OCI-LY1 (cell line): ENCODE results near the gene CCNY.

Experiments
- H2AFZ ChIP-seq: fragments of 200-600 bp; sonication (generic), shearing (Covaris generic); 2 replicates; pipeline ENCODE4 v1.6.0; 2014; ENCODE audit warnings: antibody characterized with exemption, mild to moderate bottlenecking, low read length
- H3F3A ChIP-seq: fragments of 200-600 bp; sonication (generic), shearing (Covaris generic); 2 replicates; pipeline ENCODE4 v1.6.0; 2014; ENCODE audit warnings: mild to moderate bottlenecking, antibody characterized with exemption, low read length, moderate library complexity; ENCODE audit not compliant: insufficient read depth
- H3K27ac ChIP-seq: fragments of 200-600 bp; sonication (generic); 2 replicates; pipeline ENCODE4 v1.5.1; 2014; ENCODE audit warnings: low read length, mixed run types, mild to moderate bottlenecking, low read depth; ENCODE audit not compliant: poor library complexity, severe bottlenecking
- H3K27me3 ChIP-seq: fragments of 200-600 bp; sonication (generic); 2 replicates; pipeline ENCODE4 v1.6.0; 2014; ENCODE audit warnings: antibody characterized with exemption, mild to moderate bottlenecking, low read length, moderate library complexity; ENCODE audit not compliant: insufficient read depth
- H3K36me3 ChIP-seq: fragments of 200-600 bp; sonication (generic); 2 replicates; pipeline ENCODE4 v1.6.1; 2014; ENCODE audit warnings: mild to moderate bottlenecking, antibody characterized with exemption, low read length, moderate library complexity, mixed read lengths; ENCODE audit not compliant: insufficient read depth
- H3K4me1 ChIP-seq: fragments of 200-600 bp; sonication (generic); 2 replicates; pipeline ENCODE4 v1.5.1; 2014; ENCODE audit warnings: mild to moderate bottlenecking, low read length, moderate library complexity; ENCODE audit not compliant: insufficient read depth, severe bottlenecking
- H3K4me2 ChIP-seq: fragments of 200-600 bp; sonication (generic), shearing (Covaris generic); 2 replicates; pipeline ENCODE4 v1.6.1; 2014; ENCODE audit warnings: low read length
- H3K4me3 ChIP-seq: fragments of 200-600 bp; sonication (generic); 2 replicates; pipeline ENCODE4 v1.5.1; 2014; ENCODE audit warnings: low read length, low read depth, mild to moderate bottlenecking, mixed read lengths; ENCODE audit not compliant: poor library complexity, severe bottlenecking
- H3K79me2 ChIP-seq: fragments of 200-600 bp; shearing (Covaris generic); 2 replicates; pipeline ENCODE4 v1.6.1; 2016; ENCODE audit warnings: mixed run types, low read length, mixed read lengths; ENCODE audit not compliant: insufficient read depth
- H3K9ac ChIP-seq: fragments of 200-600 bp; sonication (generic), shearing (Covaris generic); 2 replicates; pipeline ENCODE4 v1.6.1; 2014; ENCODE audit warnings: mild to moderate bottlenecking, low read length, mixed read lengths
- H3K9me2 ChIP-seq: fragments of 200-600 bp; sonication (generic), shearing (Covaris generic); 2 replicates; pipeline ENCODE4 v1.6.1; 2014; ENCODE audit warnings: low read depth, mild to moderate bottlenecking, low read length, mixed read lengths
- H3K9me3 ChIP-seq: fragments of 200-600 bp; shearing (Covaris generic); 2 replicates; pipeline ENCODE4 v1.6.1; 2014; ENCODE audit warnings: low read length, mixed read lengths
- H4K20me1 ChIP-seq: fragments of 200-600 bp; sonication (generic), shearing (Covaris generic); 2 replicates; pipeline ENCODE4 v1.6.0; 2016; ENCODE audit warnings: mild to moderate bottlenecking, low read length; ENCODE audit not compliant: insufficient read depth
- EZH2 ChIP-seq: fragments of 200-600 bp; sonication (generic), shearing (Covaris generic); IDR thresholded peaks from 2 replicates; pipeline ENCODE4 v1.8.0; 2017; ENCODE audit warnings: borderline replicate concordance, mixed run types, mild to moderate bottlenecking, antibody characterized with exemption, low read length, moderate library complexity, mixed read lengths
- TF ChIP-seq, protein P1 (sequence below): fragments of 200-600 bp; sonication (generic), shearing (Covaris generic); IDR thresholded peaks from 2 replicates; pipeline ENCODE4 v1.5.1; 2017; ENCODE audit warnings: mild to moderate bottlenecking, antibody characterized with exemption, low read length, moderate library complexity, mixed read lengths

Gene CCNY

DNA sequence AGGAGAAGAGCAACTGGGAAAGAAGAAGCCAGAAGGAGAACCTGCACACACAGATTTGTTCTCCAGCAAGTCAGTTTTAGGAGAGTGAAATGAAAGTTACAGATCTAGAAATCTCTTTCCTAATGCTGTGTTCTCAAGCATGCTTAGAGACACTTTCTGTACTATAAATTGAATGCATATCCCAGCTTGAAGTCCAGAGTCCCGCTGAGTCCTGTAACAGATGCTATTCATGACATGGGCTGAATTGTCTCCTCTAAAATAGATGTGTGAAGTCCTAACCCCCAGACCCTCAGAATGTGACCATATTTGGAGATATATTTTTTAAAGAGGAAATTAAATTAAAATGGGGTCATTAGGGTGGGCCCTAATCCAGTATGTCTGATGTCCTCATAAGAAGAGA, 222.0 kb downstream of the CCNY start:
- TF ChIP-seq, protein P1, sequence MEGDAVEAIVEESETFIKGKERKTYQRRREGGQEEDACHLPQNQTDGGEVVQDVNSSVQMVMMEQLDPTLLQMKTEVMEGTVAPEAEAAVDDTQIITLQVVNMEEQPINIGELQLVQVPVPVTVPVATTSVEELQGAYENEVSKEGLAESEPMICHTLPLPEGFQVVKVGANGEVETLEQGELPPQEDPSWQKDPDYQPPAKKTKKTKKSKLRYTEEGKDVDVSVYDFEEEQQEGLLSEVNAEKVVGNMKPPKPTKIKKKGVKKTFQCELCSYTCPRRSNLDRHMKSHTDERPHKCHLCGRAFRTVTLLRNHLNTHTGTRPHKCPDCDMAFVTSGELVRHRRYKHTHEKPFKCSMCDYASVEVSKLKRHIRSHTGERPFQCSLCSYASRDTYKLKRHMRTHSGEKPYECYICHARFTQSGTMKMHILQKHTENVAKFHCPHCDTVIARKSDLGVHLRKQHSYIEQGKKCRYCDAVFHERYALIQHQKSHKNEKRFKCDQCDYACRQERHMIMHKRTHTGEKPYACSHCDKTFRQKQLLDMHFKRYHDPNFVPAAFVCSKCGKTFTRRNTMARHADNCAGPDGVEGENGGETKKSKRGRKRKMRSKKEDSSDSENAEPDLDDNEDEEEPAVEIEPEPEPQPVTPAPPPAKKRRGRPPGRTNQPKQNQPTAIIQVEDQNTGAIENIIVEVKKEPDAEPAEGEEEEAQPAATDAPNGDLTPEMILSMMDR = no peak
- TF ChIP-seq EZH2 = no peak
- H3K9me3 ChIP-seq = no peaks in the 10 kb centered on the region
- H4K20me1 ChIP-seq = no peaks in the 10 kb centered on the region
- no peak overlapping the region for H3K4me3 ChIP-seq
- no peaks in the 10 kb centered on the region for H3K9me2 ChIP-seq
- no peak overlapping the region for H2AFZ ChIP-seq
- no peaks in the 10 kb centered on the region for H3F3A ChIP-seq
- no peaks in the 10 kb centered on the region for H3K36me3 ChIP-seq
- H3K27me3 ChIP-seq = no peaks in the 10 kb centered on the region
- H3K79me2 ChIP-seq = no peaks in the 10 kb centered on the region
- no peak overlapping the region for H3K9ac ChIP-seq
- H3K4me1 ChIP-seq = peaks cover 12% of the 10 kb centered on the region
- H3K27ac ChIP-seq = no peak overlapping the region
- no peak overlapping the region for H3K4me2 ChIP-seq

DNA sequence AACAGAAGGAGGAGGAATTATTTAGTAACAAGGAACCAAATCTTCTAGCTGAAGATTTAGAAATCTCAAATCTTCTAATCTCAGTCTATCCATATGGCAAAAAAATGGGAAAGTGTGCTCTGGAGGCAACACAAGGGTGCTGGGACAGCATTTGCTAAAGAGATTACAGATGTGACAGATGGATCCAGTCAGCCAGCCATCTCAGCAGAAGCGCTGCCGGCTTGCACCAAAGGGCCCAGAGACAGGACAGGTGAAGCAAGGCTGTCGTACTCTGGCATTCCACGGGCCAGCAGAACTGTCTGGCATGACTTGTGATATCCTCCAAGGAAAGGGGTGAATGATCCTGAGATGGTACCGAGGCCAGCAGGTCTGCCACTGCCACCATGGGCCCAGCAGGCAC, 223.1 kb downstream of the CCNY start:
- no peaks in the 10 kb centered on the region for H3K9me2 ChIP-seq
- no peak for TF ChIP-seq EZH2
- TF ChIP-seq, protein P1 = no peak
- no peak overlapping the region for H2AFZ ChIP-seq

DNA sequence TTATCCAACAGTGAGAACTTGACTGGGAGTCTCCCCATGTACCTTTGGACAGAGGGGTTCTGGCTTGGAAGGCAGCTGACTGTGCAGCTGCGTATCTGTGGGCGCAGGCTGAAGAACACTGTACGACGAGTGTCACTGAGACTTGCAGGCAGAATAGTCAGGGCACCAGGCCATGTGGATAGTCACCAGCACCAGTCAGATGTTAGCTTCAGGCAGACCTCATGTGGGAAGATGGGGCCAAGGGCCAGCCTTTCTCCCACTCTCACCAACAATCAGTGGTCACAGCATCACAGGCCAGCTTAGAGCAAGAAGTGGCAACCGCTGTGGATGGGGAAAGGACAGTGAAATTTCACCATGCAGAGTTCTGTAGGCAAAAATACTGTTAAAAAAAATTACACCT, 225.4 kb downstream of the CCNY start:
- Histone ChIP-seq H3K9me3 (no peaks in the 10 kb centered on the region), H3K4me1 (peaks cover 12% of the 10 kb centered on the region), H3K9me2 (no peaks in the 10 kb centered on the region), H3F3A (no peaks in the 10 kb centered on the region), H3K4me3 (no peak overlapping the region), H2AFZ (no peak overlapping the region), H3K79me2 (no peaks in the 10 kb centered on the region), H3K36me3 (no peaks in the 10 kb centered on the region), H4K20me1 (no peaks in the 10 kb centered on the region), H3K9ac (no peak overlapping the region), H3K27me3 (no peaks in the 10 kb centered on the region), H3K27ac (no peak overlapping the region), H3K4me2 (no peak overlapping the region)
- TF ChIP-seq, protein P1 = no peak
- no peak for TF ChIP-seq EZH2

More for the DNA sequence above, 223.1 kb downstream of the CCNY start:
- no peaks in the 10 kb centered on the region for H4K20me1 ChIP-seq
- peaks cover 13% of the 10 kb centered on the region for H3K4me1 ChIP-seq
- H3K9ac ChIP-seq = no peak overlapping the region
- H3K27me3 ChIP-seq = no peaks in the 10 kb centered on the region
- no peaks in the 10 kb centered on the region for H3K79me2 ChIP-seq
- H3K36me3 ChIP-seq = no peaks in the 10 kb centered on the region
- H3K4me2 ChIP-seq = no peak overlapping the region
- no peaks in the 10 kb centered on the region for H3F3A ChIP-seq
- no peaks in the 10 kb centered on the region for H3K9me3 ChIP-seq
- no peak overlapping the region for H3K4me3 ChIP-seq
- no peak overlapping the region for H3K27ac ChIP-seq
